Endothelial cell of umbilical vein (primary cell): Measurements from ENCODE around the gene VGLL1. TPM values are rescaled to one million over a fixed set of nuclear protein-coding genes. Genes with fewer than 3 reads are reported as not detected.

Experiments
- BruUV-seq: library from RNA; stranded (reverse); fragments of 400-500 nt; replicated peaks from 2 replicates; lab custom pipeline; 2021; lab: Mats Ljungman, UMichigan
- CTCF ChIA-PET: fragments of 300-600, 350-600 bp; sonication (Branson Sonifier 250); formaldehyde crosslinking; loops from one replicate; lab custom pipeline; 2021; ENCODE audit warnings: antibody characterized with exemption, inconsistent platforms; lab: Charles Lee
- POLR2A ChIA-PET: fragments of 300-600, 350-600 bp; sonication (Branson Sonifier 250); formaldehyde crosslinking; loops from one replicate; lab custom pipeline; 2021; ENCODE audit warnings: antibody characterized with exemption, inconsistent platforms; lab: Charles Lee
- DNase-seq: peaks from one replicate; pipeline ENCODE4 v3.0.0-alpha.2; 2011; ENCODE audit warnings: low read depth, low spot score
- FAIRE-seq: peaks from 2 replicates; lab custom pipeline; 2011; peaks lifted over from hg19 to GRCh38; lab: Jason Lieb, UNC
- H2AFZ ChIP-seq: 2 replicates; pipeline ENCODE4 v1.6.0; 2012; ENCODE audit warnings: low read depth, low read length, control low read depth, inconsistent platforms
- H3K27ac ChIP-seq: 2 replicates; pipeline ENCODE4 v1.5.1; 2011; ENCODE audit warnings: low read depth, mild to moderate bottlenecking, control low read depth, low read length, moderate library complexity; ENCODE audit not compliant: insufficient read depth
- H3K27me3 ChIP-seq, 2 experiments: 2 replicates each; pipeline versions ENCODE4 v1.6.0 to v1.6.1; 2011; ENCODE audit warnings: low read length in 2 of 2, mixed read lengths in 1 of 2; ENCODE audit not compliant: control insufficient read depth in 2 of 2, insufficient read depth in 2 of 2
- H3K36me3 ChIP-seq, 2 experiments: 2 replicates in 1 of 2; 3 replicates in 1 of 2; pipeline ENCODE4 v1.5.1; 2011; ENCODE audit warnings: low read length in 2 of 2, mild to moderate bottlenecking in 1 of 2, moderate library complexity in 1 of 2; ENCODE audit not compliant: control insufficient read depth in 2 of 2, insufficient read depth in 2 of 2; ENCODE audit errors: extremely low read depth in 1 of 2
- H3K4me1 ChIP-seq: 3 replicates; pipeline ENCODE4 v1.5.1; 2011; ENCODE audit warnings: mild to moderate bottlenecking, low read length; ENCODE audit not compliant: control insufficient read depth, insufficient read depth; ENCODE audit errors: extremely low read depth
- H3K4me2 ChIP-seq: 2 replicates; pipeline ENCODE4 v1.6.1; 2011; ENCODE audit warnings: low read length, control low read depth, mixed read lengths; ENCODE audit not compliant: insufficient read depth
- H3K4me3 ChIP-seq, 3 experiments: fragments of 200-600 bp in 1 of 3; sonication (generic), shearing (Covaris generic) in 1 of 3; replicated peaks in 1 of 3; 2 replicates each; pipeline ENCODE4 v1.5.1; 2011 to 2016; ENCODE audit warnings: control low read depth in 3 of 3, low read length in 3 of 3, mild to moderate bottlenecking in 2 of 3, inconsistent platforms in 1 of 3, low read depth in 1 of 3, moderate library complexity in 1 of 3; ENCODE audit not compliant: insufficient read depth in 1 of 3
- H3K79me2 ChIP-seq: 2 replicates; pipeline ENCODE4 v1.6.0; 2012; ENCODE audit warnings: low read length, inconsistent platforms; ENCODE audit not compliant: control insufficient read depth, insufficient read depth
- H3K9ac ChIP-seq: replicated peaks from 2 replicates; pipeline ENCODE3; 2011; ENCODE audit warnings: low read length, control low read depth; ENCODE audit not compliant: insufficient read depth; ENCODE audit errors: extremely low read depth
- H3K9me1 ChIP-seq: replicated peaks from 3 replicates; pipeline ENCODE4 v1.6.0; 2011; ENCODE audit warnings: mild to moderate bottlenecking, low read length; ENCODE audit not compliant: control insufficient read depth, insufficient read depth; ENCODE audit errors: extremely low read depth
- H3K9me3 ChIP-seq: replicated peaks from 2 replicates; pipeline ENCODE4 v1.5.1; 2012; ENCODE audit warnings: low read length, inconsistent platforms; ENCODE audit not compliant: control insufficient read depth, insufficient read depth
- H4K20me1 ChIP-seq: replicated peaks from 2 replicates; pipeline ENCODE3; 2011; ENCODE audit warnings: mild to moderate bottlenecking, low read length; ENCODE audit not compliant: control insufficient read depth, insufficient read depth; ENCODE audit errors: extremely low read depth
- EZH2 ChIP-seq: IDR thresholded peaks from 2 replicates; pipeline ENCODE4 v1.6.1; 2012; ENCODE audit warnings: borderline replicate concordance, low read depth, mild to moderate bottlenecking, moderate library complexity, low read length, inconsistent platforms; ENCODE audit not compliant: severe bottlenecking
- FOS ChIP-seq: IDR thresholded peaks from 2 replicates; pipeline ENCODE4 v1.6.1; 2011; ENCODE audit warnings: mild to moderate bottlenecking, low read length, moderate library complexity, borderline replicate concordance; ENCODE audit not compliant: insufficient read depth
- GATA2 ChIP-seq: IDR thresholded peaks from 2 replicates; pipeline ENCODE4 v1.7.0; 2011; ENCODE audit warnings: low read depth, mild to moderate bottlenecking, moderate library complexity, mixed read lengths, low read length; ENCODE audit not compliant: insufficient read length, insufficient read depth
- JUN ChIP-seq: IDR thresholded peaks from 2 replicates; pipeline ENCODE4 v1.6.1; 2011; ENCODE audit warnings: borderline replicate concordance, low read depth; ENCODE audit not compliant: insufficient read length, insufficient read depth
- MYC ChIP-seq: IDR thresholded peaks from one replicate; pipeline ENCODE4 v1.6.1; 2011; ENCODE audit warnings: mild to moderate bottlenecking, low read depth, low read length
- POLR2A ChIP-seq: IDR thresholded peaks from 2 replicates; pipeline ENCODE4 v1.6.1; 2012; ENCODE audit warnings: low read depth, mild to moderate bottlenecking, control low read depth, low read length
- POLR2AphosphoS5 ChIP-seq: IDR thresholded peaks from 2 replicates; pipeline ENCODE4 v1.6.1; 2012; ENCODE audit warnings: low read depth, mild to moderate bottlenecking, control low read depth, low read length, moderate library complexity; ENCODE audit not compliant: insufficient read depth
- dilution Hi-C: fragments of 300-500 bp; cut with MboI; formaldehyde crosslinking; loops from one replicate; pipeline ENCODE4 v1.15.0; 2019; ENCODE audit warnings: low sequenced_read_pairs; ENCODE audit not compliant: extremely low pct_ligation_motif_present
- intact Hi-C: fragments of 100-400 bp; cut with micrococcal nuclease; formaldehyde crosslinking; loops from one replicate; pipeline ENCODE4 v1.10.0; 2022
- polyA plus RNA-seq, 4 experiments: library from polyadenylated mRNA; depleted of rRNA in 3 of 4; stranded (reverse) in 3 of 4; unstranded in 1 of 4; fragments of >200 nt; gene quantifications; 2 replicates each; pipeline versions ENCODE4 v1.2.1 to v1.2.3, GENCODE V29; 2011 to 2012; ENCODE audit warnings: missing spikeins in 1 of 4
- total RNA-seq: library from RNA; stranded (reverse); gene quantifications from 2 replicates; pipeline ENCODE4 v1.2.3, GENCODE V29; 2021
- TF ChIP-seq, protein P1 (sequence below): IDR thresholded peaks from 2 replicates; pipeline ENCODE4 v1.6.1; 2011; ENCODE audit not compliant: insufficient read depth, insufficient read length
- TF ChIP-seq, protein P2 (sequence below), 2 donors: IDR thresholded peaks; 1 replicate in 1 of 2; 2 replicates in 1 of 2; pipeline ENCODE4 v1.5.1; 2011; ENCODE audit warnings: low read length in 2 of 2, mild to moderate bottlenecking in 2 of 2, moderate library complexity in 2 of 2, control low read depth in 1 of 2, inconsistent platforms in 1 of 2, low read depth in 1 of 2; ENCODE audit not compliant: insufficient read depth in 1 of 2; ENCODE audit errors: extremely low read depth in 1 of 2

Gene VGLL1
- total and polyA plus RNA-seq, 2 donors (not counting 3 experiments of a cell fraction or from before 2014, with no cell fraction given) = not detected

DNA sequence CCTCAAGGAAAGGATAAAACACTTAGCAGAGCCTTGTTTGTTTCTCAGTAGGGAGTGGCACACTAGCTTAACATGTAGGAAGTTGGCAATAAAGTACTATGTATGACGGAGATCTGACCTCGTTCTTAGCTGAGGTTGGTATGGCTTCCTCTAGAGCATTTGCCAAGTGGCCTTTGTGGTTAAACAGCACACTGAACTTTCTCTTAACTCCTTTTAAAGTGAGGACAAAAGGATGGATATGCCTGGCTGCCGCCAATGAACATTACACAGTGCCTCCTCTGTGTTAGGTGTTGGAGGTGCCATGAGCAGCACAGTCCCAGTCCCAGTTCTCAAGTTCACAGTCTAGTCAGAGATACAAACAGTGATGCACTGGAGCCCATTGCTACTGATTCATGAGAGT, 54.4 kb downstream of the VGLL1 start:
- TF ChIP-seq MYC = no peak
- TF ChIP-seq, protein P1, sequence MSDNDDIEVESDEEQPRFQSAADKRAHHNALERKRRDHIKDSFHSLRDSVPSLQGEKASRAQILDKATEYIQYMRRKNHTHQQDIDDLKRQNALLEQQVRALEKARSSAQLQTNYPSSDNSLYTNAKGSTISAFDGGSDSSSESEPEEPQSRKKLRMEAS = no peak
- TF ChIP-seq JUN = no peak
- no peak for TF ChIP-seq FOS
- TF ChIP-seq GATA2 = no peak
- TF ChIP-seq, protein P2, sequence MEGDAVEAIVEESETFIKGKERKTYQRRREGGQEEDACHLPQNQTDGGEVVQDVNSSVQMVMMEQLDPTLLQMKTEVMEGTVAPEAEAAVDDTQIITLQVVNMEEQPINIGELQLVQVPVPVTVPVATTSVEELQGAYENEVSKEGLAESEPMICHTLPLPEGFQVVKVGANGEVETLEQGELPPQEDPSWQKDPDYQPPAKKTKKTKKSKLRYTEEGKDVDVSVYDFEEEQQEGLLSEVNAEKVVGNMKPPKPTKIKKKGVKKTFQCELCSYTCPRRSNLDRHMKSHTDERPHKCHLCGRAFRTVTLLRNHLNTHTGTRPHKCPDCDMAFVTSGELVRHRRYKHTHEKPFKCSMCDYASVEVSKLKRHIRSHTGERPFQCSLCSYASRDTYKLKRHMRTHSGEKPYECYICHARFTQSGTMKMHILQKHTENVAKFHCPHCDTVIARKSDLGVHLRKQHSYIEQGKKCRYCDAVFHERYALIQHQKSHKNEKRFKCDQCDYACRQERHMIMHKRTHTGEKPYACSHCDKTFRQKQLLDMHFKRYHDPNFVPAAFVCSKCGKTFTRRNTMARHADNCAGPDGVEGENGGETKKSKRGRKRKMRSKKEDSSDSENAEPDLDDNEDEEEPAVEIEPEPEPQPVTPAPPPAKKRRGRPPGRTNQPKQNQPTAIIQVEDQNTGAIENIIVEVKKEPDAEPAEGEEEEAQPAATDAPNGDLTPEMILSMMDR (IDR thresholded peaks at IDR 0.05; ENCODE audit: extremely low read depth in 1 of 2, insufficient read depth in 1 of 2, low read depth in 1 of 2, low read length in 2 of 2) = no peak
- TF ChIP-seq EZH2 = no peak
- no peak for TF ChIP-seq POLR2A
- TF ChIP-seq POLR2AphosphoS5 = no peak
- Histone ChIP-seq H3K4me3 (no peak overlapping the region), H3K4me1 (no peaks in the 10 kb centered on the region), H3K4me2 (no peak overlapping the region), H4K20me1 (no peaks in the 10 kb centered on the region), H3K27me3 (no peaks in the 10 kb centered on the region), H2AFZ (no peak overlapping the region), H3K79me2 (no peaks in the 10 kb centered on the region), H3K9me3 (no peaks in the 10 kb centered on the region), H3K9me1 (no peaks in the 10 kb centered on the region), H3K27ac (no peak overlapping the region), H3K9ac (no peak overlapping the region), H3K36me3 (no peaks in the 10 kb centered on the region)
- dilution Hi-C loops (no loop called here), intact Hi-C loops (no loop called here)
- BruUV-seq = no TSS peak
- DNase-seq = no peak
- ChIA-PET POLR2A (no interaction called here), CTCF (no interaction called here)
- no peak for FAIRE-seq
